Osteoblast (primary cell): ENCODE measurements around the gene IGLL5. TPM values are rescaled to one million over a fixed set of nuclear protein-coding genes. Genes with fewer than 3 reads are reported as not detected.

Experiments
- DNase-seq: peaks from one replicate; pipeline ENCODE4 v3.0.0; 2011; ENCODE audit warnings: low spot score, mixed read lengths; ENCODE audit not compliant: insufficient read length; ENCODE audit errors: missing footprints
- H2AFZ ChIP-seq: 2 replicates; pipeline ENCODE4 v1.6.0; 2011; ENCODE audit warnings: mild to moderate bottlenecking, low read length
- H3K27ac ChIP-seq: 2 replicates; pipeline ENCODE4 v1.5.1; 2011; ENCODE audit warnings: mild to moderate bottlenecking, low read depth, low read length, moderate library complexity
- H3K27me3 ChIP-seq: 2 replicates; pipeline ENCODE4 v1.6.0; 2012; ENCODE audit warnings: mild to moderate bottlenecking, control low read depth, inconsistent platforms, low read length, moderate library complexity; ENCODE audit not compliant: insufficient read depth
- H3K36me3 ChIP-seq: 2 replicates; pipeline ENCODE4 v1.5.1; 2011; ENCODE audit warnings: mild to moderate bottlenecking, low read length, control low read depth, moderate library complexity; ENCODE audit not compliant: insufficient read depth
- H3K4me1 ChIP-seq: 2 replicates; pipeline ENCODE4 v1.5.1; 2011; ENCODE audit warnings: mild to moderate bottlenecking, low read length, control low read depth, moderate library complexity; ENCODE audit not compliant: insufficient read depth
- H3K4me2 ChIP-seq: 2 replicates; pipeline ENCODE4 v1.6.0; 2011; ENCODE audit warnings: mild to moderate bottlenecking, low read length; ENCODE audit not compliant: insufficient read depth
- H3K4me3 ChIP-seq: fragments of 200-600 bp; sonication (generic); 3 replicates; pipeline ENCODE4 v1.5.1; 2012; ENCODE audit warnings: mild to moderate bottlenecking, low read length, inconsistent platforms; ENCODE audit not compliant: insufficient read depth
- H3K79me2 ChIP-seq: 2 replicates; pipeline ENCODE4 v1.6.0; 2012; ENCODE audit warnings: mild to moderate bottlenecking, low read length, control low read depth, inconsistent platforms; ENCODE audit not compliant: insufficient read depth
- H3K9me3 ChIP-seq: 2 replicates; pipeline ENCODE4 v1.5.1; 2011; ENCODE audit warnings: low read depth, low read length, control low read depth
- H4K20me1 ChIP-seq: 2 replicates; pipeline ENCODE4 v1.6.0; 2012; ENCODE audit warnings: mild to moderate bottlenecking, low read length, control low read depth; ENCODE audit not compliant: insufficient read depth
- total RNA-seq: library from RNA; depleted of rRNA; stranded (reverse); fragments of >200 nt; gene quantifications from 2 replicates; pipeline ENCODE4 v1.2.3, GENCODE V29; 2012
- TF ChIP-seq, protein P1 (sequence below): IDR thresholded peaks from 2 replicates; pipeline ENCODE4 v1.5.1; 2011; ENCODE audit warnings: mild to moderate bottlenecking, low read depth, low read length, moderate library complexity; ENCODE audit errors: extremely low read depth

Gene IGLL5
- total RNA-seq, 1 donor = not detected

DNA sequence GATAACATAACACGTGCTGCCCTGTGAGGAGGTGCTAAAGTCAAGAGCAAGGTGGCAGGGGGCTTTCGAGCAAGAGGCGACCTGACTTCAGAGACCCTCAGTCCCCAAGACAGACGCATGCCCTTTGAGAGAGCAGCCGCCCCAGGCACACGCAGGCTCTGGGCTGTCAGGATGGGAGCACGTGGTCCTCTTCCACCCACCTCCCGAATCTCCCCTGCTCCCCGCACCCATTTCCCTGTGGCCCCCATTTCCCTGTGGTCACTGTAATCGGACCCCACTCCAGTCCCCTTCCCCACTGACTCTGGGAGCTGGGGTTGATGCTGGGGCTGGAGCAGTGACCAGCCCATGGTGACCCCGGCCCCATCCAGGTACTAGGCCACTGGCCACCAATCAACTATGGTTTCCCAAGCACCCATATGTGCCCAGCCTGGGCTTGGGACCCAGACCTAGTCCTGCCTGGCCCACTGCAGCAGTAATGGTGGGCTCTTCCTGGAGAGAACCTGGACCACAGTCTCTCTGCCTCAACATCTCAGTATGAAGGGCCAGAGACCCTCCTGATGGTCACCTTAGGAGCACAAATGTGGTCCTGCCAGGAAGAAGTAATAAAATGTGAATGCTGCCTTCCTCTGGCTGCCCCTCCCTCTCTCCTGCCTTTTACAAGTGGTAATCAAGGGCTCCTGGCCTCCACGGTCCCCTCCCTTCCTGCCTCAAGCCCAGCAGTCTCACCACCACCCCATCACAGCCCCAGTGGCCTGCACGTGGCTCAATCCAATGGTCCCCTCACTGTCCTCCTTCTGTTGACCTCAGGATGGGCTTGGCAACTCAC is 39.0 kb downstream of the IGLL5 start:
- H4K20me1 ChIP-seq = no peaks in the 10 kb centered on the region
- no peak overlapping the region for H3K4me2 ChIP-seq
- no peak overlapping the region for H3K27ac ChIP-seq
- DNase-seq = no peak
- H3K4me1 ChIP-seq = no peaks in the 10 kb centered on the region
- H3K9me3 ChIP-seq = no peaks in the 10 kb centered on the region
- H3K27me3 ChIP-seq = no peaks in the 10 kb centered on the region
- H2AFZ ChIP-seq = no peak overlapping the region
- no peaks in the 10 kb centered on the region for H3K36me3 ChIP-seq
- TF ChIP-seq, protein P1, sequence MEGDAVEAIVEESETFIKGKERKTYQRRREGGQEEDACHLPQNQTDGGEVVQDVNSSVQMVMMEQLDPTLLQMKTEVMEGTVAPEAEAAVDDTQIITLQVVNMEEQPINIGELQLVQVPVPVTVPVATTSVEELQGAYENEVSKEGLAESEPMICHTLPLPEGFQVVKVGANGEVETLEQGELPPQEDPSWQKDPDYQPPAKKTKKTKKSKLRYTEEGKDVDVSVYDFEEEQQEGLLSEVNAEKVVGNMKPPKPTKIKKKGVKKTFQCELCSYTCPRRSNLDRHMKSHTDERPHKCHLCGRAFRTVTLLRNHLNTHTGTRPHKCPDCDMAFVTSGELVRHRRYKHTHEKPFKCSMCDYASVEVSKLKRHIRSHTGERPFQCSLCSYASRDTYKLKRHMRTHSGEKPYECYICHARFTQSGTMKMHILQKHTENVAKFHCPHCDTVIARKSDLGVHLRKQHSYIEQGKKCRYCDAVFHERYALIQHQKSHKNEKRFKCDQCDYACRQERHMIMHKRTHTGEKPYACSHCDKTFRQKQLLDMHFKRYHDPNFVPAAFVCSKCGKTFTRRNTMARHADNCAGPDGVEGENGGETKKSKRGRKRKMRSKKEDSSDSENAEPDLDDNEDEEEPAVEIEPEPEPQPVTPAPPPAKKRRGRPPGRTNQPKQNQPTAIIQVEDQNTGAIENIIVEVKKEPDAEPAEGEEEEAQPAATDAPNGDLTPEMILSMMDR = no peak
- no peaks in the 10 kb centered on the region for H3K79me2 ChIP-seq
- H3K4me3 ChIP-seq = no peak overlapping the region

DNA sequence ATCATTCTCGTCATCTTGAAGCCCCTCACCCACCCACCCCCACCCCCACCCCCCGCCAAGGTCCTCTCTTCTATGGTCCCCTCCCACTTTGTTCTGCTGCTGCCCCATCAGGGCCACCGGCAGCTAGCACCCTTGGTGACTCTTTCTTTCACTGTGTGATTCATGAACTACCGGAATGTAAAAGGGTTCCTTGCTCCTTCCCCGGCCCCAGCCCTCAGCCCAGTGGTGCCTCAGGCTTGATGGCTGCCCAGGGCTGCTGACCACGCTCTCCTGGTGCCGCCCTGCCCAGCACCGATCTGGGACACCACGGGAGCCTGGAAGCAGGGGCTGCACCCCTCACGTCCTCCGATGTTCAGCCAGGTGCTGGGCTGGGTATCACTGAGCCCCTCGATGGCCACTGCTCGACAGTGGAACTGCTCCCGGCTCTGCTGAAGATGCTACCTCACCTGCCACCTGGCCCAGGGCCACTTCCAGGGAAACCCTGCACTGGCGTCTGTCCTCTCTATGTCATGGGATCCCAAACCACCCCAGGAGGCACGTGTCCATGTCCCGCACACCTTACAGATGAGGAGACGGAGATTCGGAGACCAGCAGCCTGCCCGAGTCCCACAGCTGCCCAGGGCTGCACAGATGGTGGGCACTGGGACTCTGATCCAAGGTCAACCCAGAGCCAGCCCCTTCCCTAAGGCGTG is 39.7 kb downstream of the IGLL5 start:
- Histone ChIP-seq H3K4me3 (no peak overlapping the region), H2AFZ (no peak overlapping the region), H3K4me2 (no peak overlapping the region), H4K20me1 (no peaks in the 10 kb centered on the region), H3K4me1 (no peaks in the 10 kb centered on the region), H3K79me2 (no peaks in the 10 kb centered on the region), H3K9me3 (no peaks in the 10 kb centered on the region), H3K27me3 (no peaks in the 10 kb centered on the region), H3K27ac (no peak overlapping the region), H3K36me3 (no peaks in the 10 kb centered on the region)
- no peak for DNase-seq
- TF ChIP-seq, protein P1 = no peak

DNA sequence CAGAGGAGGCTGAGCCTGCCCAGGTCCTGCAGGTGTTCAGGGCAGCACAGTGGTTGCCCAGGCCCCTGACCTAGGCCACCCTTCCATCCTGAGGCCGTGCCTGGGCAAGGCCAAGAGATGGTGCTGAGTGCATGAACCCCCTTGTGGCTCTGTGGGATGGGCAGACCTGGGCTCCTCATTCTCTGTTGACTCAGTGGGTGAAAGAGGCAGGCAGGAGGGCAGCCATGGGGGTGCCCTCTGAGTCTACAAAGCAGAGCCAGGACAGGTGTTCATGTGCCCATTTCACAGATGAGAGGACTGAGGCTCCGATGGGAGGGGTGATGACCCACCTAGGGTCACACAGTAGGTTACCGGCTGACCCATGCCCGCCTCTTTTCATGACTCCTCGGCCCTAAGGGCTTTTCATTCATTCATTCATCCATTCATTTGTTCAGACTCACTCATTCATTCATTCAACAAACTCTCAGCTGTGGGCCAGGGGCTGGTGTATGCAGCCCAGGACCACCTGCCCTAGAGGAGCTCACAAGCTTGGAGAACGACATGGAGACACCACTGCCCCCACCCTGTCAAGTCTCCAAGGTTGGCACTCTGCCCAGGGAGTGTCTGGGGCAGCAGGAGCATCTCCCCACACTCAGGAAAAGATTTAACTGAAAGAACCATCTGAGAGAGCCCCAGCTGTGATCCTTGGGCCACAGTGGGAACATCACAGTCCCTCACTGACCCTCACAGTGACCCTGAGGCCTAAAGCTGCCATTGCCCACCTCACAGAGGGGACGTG is 40.5 kb downstream of the IGLL5 start:
- Histone ChIP-seq H3K4me2 (no peak overlapping the region), H3K4me1 (no peaks in the 10 kb centered on the region), H3K4me3 (no peak overlapping the region), H3K27ac (no peak overlapping the region), H2AFZ (peak overlapping the region; percentile 41), H3K9me3 (no peaks in the 10 kb centered on the region), H3K79me2 (no peaks in the 10 kb centered on the region), H3K36me3 (no peaks in the 10 kb centered on the region), H4K20me1 (no peaks in the 10 kb centered on the region), H3K27me3 (no peaks in the 10 kb centered on the region)
- DNase-seq = no peak
- TF ChIP-seq, protein P1 = no peak
